Caco-2 (cell line): Measurements from ENCODE around the gene UBE2E2. TPM values are rescaled to one million over a fixed set of nuclear protein-coding genes. Genes with fewer than 3 reads are reported as not detected.

Experiments used
- BruUV-seq: library from RNA; stranded (reverse); fragments of 400-500 nt; replicated peaks from 2 replicates; lab custom pipeline; 2021; lab: Mats Ljungman, UMichigan
- CTCF ChIA-PET: fragments of 300-600 bp; sonication (Branson Sonifier 250); formaldehyde crosslinking; loops from one replicate; lab custom pipeline; 2022; ENCODE audit warnings: antibody characterized with exemption; lab: Charles Lee
- POLR2A ChIA-PET: fragments of 300-600 bp; sonication (Branson Sonifier 250); formaldehyde crosslinking; loops from one replicate; lab custom pipeline; 2022; ENCODE audit warnings: antibody characterized with exemption; lab: Charles Lee
- DNase-seq, 2 experiments: peaks; one replicate each; pipeline versions ENCODE4 v3.0.0 to v3.0.0-alpha.2; 2020 to 2022
- H3K27me3 ChIP-seq: replicated peaks from 2 replicates; pipeline ENCODE4 v1.6.0; 2011; ENCODE audit warnings: low read length; ENCODE audit not compliant: control insufficient read depth, insufficient read depth
- H3K36me3 ChIP-seq: 2 replicates; pipeline ENCODE4 v1.5.1; 2011; ENCODE audit warnings: low read length; ENCODE audit not compliant: control insufficient read depth, insufficient read depth
- H3K4me1 ChIP-seq: fragments of 250-450 bp; sonication (Bioruptor Pico); 2 replicates; pipeline ENCODE4 v1.5.1; 2020; ENCODE audit warnings: mild to moderate bottlenecking
- H3K4me3 ChIP-seq: 2 replicates; pipeline ENCODE4 v1.5.1; 2011; ENCODE audit warnings: low read depth, mild to moderate bottlenecking, control low read depth, low read length
- H3K9me3 ChIP-seq: fragments of 250-450 bp; sonication (Bioruptor Pico); 2 replicates; pipeline ENCODE4 v1.5.1; 2020; ENCODE audit warnings: mild to moderate bottlenecking, moderate library complexity
- H3K27ac Mint-ChIP-seq: one replicate; pipeline ENCODE4 v1.8.0; 2022; ENCODE audit warnings: mixed read lengths; ENCODE audit not compliant: unreplicated experiment
- H3K27me3 Mint-ChIP-seq: one replicate; pipeline ENCODE4 v1.8.0; 2022; ENCODE audit warnings: mixed read lengths; ENCODE audit not compliant: insufficient read depth, unreplicated experiment
- H3K36me3 Mint-ChIP-seq: one replicate; pipeline ENCODE4 v1.8.0; 2022; ENCODE audit warnings: mild to moderate bottlenecking, mixed read lengths; ENCODE audit not compliant: insufficient read depth, unreplicated experiment
- H3K4me1 Mint-ChIP-seq: one replicate; pipeline ENCODE4 v1.8.0; 2022; ENCODE audit warnings: low read depth, mixed read lengths; ENCODE audit not compliant: unreplicated experiment
- H3K4me3 Mint-ChIP-seq: one replicate; pipeline ENCODE4 v1.8.0; 2022; ENCODE audit warnings: mild to moderate bottlenecking, moderate library complexity, mixed read lengths; ENCODE audit not compliant: unreplicated experiment
- H3K9me3 Mint-ChIP-seq: one replicate; pipeline ENCODE4 v1.8.0; 2022; ENCODE audit warnings: mixed read lengths; ENCODE audit not compliant: unreplicated experiment
- intact Hi-C: fragments of 100-400 bp; cut with micrococcal nuclease; formaldehyde crosslinking; loops from one replicate; pipeline ENCODE4 v1.10.0; 2022; ENCODE audit not compliant: unreplicated experiment
- total RNA-seq: library from RNA; stranded (reverse); gene quantifications from 2 replicates; pipeline ENCODE4 v1.2.3, GENCODE V29; 2022
- TF ChIP-seq, protein P1 (sequence below), 2 experiments: fragments of 200-600 bp in 1 of 2; IDR thresholded peaks; 1 replicate in 1 of 2; 2 replicates in 1 of 2; pipeline versions ENCODE4 v1.5.1 to v1.8.0; 2011 to 2022; ENCODE audit warnings: antibody characterized with exemption in 1 of 2, control low read depth in 1 of 2, inconsistent platforms in 1 of 2, low read depth in 1 of 2, low read length in 1 of 2, mild to moderate bottlenecking in 1 of 2, moderate library complexity in 1 of 2; ENCODE audit not compliant: insufficient read depth in 1 of 2, severe bottlenecking in 1 of 2, unreplicated experiment in 1 of 2

The UBE2E2 gene
- total RNA-seq, 1 experiment from 2014 or later = 83.8 TPM

DNA sequence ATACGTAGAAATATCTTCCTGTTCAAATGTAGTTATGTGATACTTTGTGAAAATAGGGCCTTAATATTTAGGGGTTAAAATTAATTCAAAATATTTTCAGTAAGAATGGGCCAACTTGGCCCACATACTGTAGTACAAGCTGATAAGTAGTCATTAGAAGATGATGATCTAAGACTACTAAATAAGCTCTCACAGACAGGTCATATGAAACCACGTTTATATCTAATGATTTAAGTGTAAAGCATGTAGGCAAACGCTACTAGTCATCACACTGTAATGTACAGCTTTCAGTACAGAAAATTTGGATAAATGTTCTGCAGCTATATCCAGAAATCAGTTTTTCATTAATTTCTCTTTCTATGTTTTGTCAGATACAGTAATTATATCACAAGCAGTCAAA is 228.6 kb downstream of the UBE2E2 start:
- Mint-ChIP-seq H3K4me1 (no peaks in the 10 kb centered on the region), H3K36me3 (no peaks in the 10 kb centered on the region), H3K27ac (no peak overlapping the region), H3K27me3 (no peaks in the 10 kb centered on the region), H3K4me3 (no peak overlapping the region), H3K9me3 (no peaks in the 10 kb centered on the region)
- H3K9me3 ChIP-seq = no peaks in the 10 kb centered on the region
- CTCF ChIA-PET = no interaction called here
- TF ChIP-seq, protein P1, sequence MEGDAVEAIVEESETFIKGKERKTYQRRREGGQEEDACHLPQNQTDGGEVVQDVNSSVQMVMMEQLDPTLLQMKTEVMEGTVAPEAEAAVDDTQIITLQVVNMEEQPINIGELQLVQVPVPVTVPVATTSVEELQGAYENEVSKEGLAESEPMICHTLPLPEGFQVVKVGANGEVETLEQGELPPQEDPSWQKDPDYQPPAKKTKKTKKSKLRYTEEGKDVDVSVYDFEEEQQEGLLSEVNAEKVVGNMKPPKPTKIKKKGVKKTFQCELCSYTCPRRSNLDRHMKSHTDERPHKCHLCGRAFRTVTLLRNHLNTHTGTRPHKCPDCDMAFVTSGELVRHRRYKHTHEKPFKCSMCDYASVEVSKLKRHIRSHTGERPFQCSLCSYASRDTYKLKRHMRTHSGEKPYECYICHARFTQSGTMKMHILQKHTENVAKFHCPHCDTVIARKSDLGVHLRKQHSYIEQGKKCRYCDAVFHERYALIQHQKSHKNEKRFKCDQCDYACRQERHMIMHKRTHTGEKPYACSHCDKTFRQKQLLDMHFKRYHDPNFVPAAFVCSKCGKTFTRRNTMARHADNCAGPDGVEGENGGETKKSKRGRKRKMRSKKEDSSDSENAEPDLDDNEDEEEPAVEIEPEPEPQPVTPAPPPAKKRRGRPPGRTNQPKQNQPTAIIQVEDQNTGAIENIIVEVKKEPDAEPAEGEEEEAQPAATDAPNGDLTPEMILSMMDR (IDR thresholded peaks at IDR 0.05; ENCODE audit: insufficient read depth in 1 of 2, low read depth in 1 of 2, low read length in 1 of 2, severe bottlenecking in 1 of 2, unreplicated experiment in 1 of 2) = no peak
- POLR2A ChIA-PET = no interaction called here
- H3K4me1 ChIP-seq = no peaks in the 10 kb centered on the region
- no peak overlapping the region for H3K4me3 ChIP-seq
- H3K27me3 ChIP-seq = no peaks in the 10 kb centered on the region
- BruUV-seq = no TSS peak
- DNase-seq = no peak
- no peaks in the 10 kb centered on the region for H3K36me3 ChIP-seq
- intact Hi-C loops = loop anchor here (10.0 kb wide), 1 partner anchor 247 kb away; no protein-coding TSS in a partner anchor

DNA sequence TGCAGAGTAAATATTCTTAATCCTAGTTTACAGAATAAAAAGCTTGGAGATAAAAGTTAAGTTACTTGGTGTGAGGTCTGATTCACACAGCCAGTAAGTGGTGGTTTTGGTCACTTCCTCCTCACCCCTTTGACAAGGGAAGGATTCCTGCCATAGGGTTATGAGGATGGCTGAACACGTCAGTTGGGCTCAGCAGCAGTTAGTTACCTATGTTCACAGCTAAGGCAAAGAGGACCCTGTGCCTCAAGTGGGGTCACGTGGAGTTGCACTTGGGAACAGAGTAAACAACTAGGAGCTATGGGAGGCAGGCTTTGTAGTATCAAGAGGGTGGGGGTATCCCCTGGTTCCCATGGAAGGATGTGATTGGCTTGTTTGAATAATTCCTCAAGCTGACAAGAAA is 232.2 kb downstream of the UBE2E2 start:
- H3K36me3 ChIP-seq = no peaks in the 10 kb centered on the region
- H3K4me3 ChIP-seq = no peak overlapping the region
- intact Hi-C loops = loop anchor here (10.0 kb wide), 1 partner anchor 251 kb away; no protein-coding TSS in a partner anchor
- Mint-ChIP-seq H3K4me1 (no peaks in the 10 kb centered on the region), H3K36me3 (no peaks in the 10 kb centered on the region), H3K4me3 (no peak overlapping the region), H3K27ac (no peak overlapping the region), H3K27me3 (no peaks in the 10 kb centered on the region), H3K9me3 (no peaks in the 10 kb centered on the region)
- TF ChIP-seq, protein P1 (IDR thresholded peaks at IDR 0.05; ENCODE audit: insufficient read depth in 1 of 2, low read depth in 1 of 2, low read length in 1 of 2, severe bottlenecking in 1 of 2, unreplicated experiment in 1 of 2) = no peak
- H3K9me3 ChIP-seq = no peaks in the 10 kb centered on the region
- DNase-seq = peak in 1 of 2 experiments; percentile 37
- no peaks in the 10 kb centered on the region for H3K4me1 ChIP-seq
- ChIA-PET POLR2A (interaction anchor here (0.6 kb wide), 1 partner anchor 9 kb away, joined by 8 read pairs; no protein-coding TSS in a partner anchor), CTCF (no interaction called here)
- no peaks in the 10 kb centered on the region for H3K27me3 ChIP-seq
- BruUV-seq = no TSS peak

DNA sequence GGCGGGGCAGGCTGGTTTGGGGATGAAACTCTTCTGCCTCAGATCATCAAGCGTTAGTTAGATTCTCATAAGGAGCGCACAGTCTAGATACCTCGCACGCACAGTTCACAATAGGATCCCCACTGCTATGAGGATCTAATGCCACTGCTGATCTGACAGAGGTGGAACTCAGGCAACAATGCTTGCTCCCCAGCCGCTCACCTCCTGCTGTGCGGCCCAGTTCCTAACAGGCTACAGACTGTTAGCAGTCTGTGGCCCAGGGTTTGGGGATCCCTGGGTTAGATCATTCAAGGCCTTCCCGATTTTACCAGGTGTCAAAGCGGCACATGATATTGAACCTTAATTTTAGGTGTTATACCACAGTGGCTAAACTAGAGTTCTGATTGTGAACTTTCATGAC is 232.8 kb downstream of the UBE2E2 start:
- Mint-ChIP-seq H3K4me3 (no peak overlapping the region), H3K9me3 (no peaks in the 10 kb centered on the region), H3K27me3 (no peaks in the 10 kb centered on the region), H3K4me1 (no peaks in the 10 kb centered on the region), H3K36me3 (no peaks in the 10 kb centered on the region), H3K27ac (no peak overlapping the region)
- no peak for DNase-seq
- H3K27me3 ChIP-seq = no peaks in the 10 kb centered on the region
- ChIA-PET CTCF (no interaction called here), POLR2A (interaction anchor here (0.6 kb wide), 1 partner anchor 10 kb away, joined by 8 read pairs; no protein-coding TSS in a partner anchor)
- no TSS peak for BruUV-seq
- H3K9me3 ChIP-seq = no peaks in the 10 kb centered on the region
- TF ChIP-seq, protein P1 (IDR thresholded peaks at IDR 0.05; ENCODE audit: insufficient read depth in 1 of 2, low read depth in 1 of 2, low read length in 1 of 2, severe bottlenecking in 1 of 2, unreplicated experiment in 1 of 2) = no peak
- no peaks in the 10 kb centered on the region for H3K36me3 ChIP-seq
- H3K4me3 ChIP-seq = no peak overlapping the region
- H3K4me1 ChIP-seq = no peaks in the 10 kb centered on the region
- intact Hi-C loops = loop anchor here (10.0 kb wide), 1 partner anchor 251 kb away; no protein-coding TSS in a partner anchor
